Measurements from ENCODE around the gene SLC30A2. TPM values are rescaled to one million over a fixed set of nuclear protein-coding genes. Genes with fewer than 3 reads are reported as not detected.

SLC30A2 gene
- total and polyA plus RNA-seq, 9 of the 15 experiments (the other 6 are each of a cell fraction or from before 2014, with no cell fraction given), result 0.01 to 0.18 (median 0.06) TPM; not detected in 3

DNA sequence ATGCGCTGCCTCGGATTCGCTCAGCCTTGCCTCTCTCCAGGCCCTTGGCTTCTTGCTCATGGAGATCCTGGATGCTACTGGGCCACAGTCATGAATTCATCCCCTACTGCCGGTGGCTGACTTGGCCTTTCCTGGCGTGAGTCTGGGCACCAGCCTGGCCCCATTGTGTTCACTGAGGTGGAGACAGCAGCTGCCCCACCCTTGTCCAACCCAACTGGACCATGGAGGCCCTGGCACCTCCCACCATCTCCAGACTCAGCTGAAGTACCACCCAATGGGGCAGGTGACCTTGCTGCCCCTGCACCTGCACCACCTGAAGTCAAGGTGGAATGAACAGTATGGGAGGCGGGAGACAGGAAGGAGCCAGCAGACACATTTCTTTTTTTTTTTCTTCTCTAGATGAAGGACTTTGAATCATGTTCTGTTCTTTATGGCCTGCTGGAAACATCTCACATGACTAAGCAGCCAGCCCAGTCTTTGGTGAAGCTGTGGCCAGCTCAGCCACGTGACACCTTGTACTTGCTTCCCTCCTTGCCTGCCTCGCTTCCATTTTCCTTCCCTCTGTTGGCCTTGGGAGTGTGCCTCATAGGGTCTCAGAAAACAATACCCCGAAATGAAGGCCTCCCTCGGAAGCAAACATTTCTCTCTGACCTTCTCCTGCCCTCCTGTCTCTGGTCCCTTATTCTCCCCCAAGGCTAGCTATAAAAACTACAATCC is 3.8 kb upstream of the SLC30A2 start (continued):
- TF ChIP-seq POLR2H (tag; IDR thresholded peaks at IDR 0.05; ENCODE audit: low read depth) (no peak), ZNF589 (CRISPR knock-in tag; IDR thresholded peaks at IDR 0.05; ENCODE audit: low read depth) (peak; percentile 96), NFE2 (IDR thresholded peaks at IDR 0.05; ENCODE audit: low read depth) (0 out of 2 replicates have a peak, but pooled peaks have one; percentile 13), ZKSCAN3 (CRISPR knock-in tag; IDR thresholded peaks at IDR 0.05) (no peak), BACH1 (tag; IDR thresholded peaks at IDR 0.05) (peak; percentile 95), GTF2A2 (tag; IDR thresholded peaks at IDR 0.05) (0 out of 2 replicates have a peak, but pooled peaks have one; percentile 43), ZBTB49 (CRISPR knock-in tag; IDR thresholded peaks at IDR 0.05; ENCODE audit: borderline replicate concordance) (no peak), ZNF444 (CRISPR knock-in tag; IDR thresholded peaks at IDR 0.05) (0 out of 2 replicates have a peak, but pooled peaks have one; percentile 42), COPS2 (conservative IDR thresholded peaks at IDR 0.05) (no peak), SAFB2 (IDR thresholded peaks at IDR 0.05; ENCODE audit: borderline replicate concordance, low read depth, low read length, severe bottlenecking) (no peak), MCM7 (IDR thresholded peaks at IDR 0.05) (no peak), EZH2 (IDR thresholded peaks at IDR 0.05; ENCODE audit: borderline replicate concordance, low read depth, low read length) (no peak), SIRT6 (IDR thresholded peaks at IDR 0.05; ENCODE audit: low read depth, low read length) (no peak), PYGO2 (tag; IDR thresholded peaks at IDR 0.05) (peak; percentile 81; the same call in 1 of the 2 replicates)
- TF ChIP-seq, protein P1, sequence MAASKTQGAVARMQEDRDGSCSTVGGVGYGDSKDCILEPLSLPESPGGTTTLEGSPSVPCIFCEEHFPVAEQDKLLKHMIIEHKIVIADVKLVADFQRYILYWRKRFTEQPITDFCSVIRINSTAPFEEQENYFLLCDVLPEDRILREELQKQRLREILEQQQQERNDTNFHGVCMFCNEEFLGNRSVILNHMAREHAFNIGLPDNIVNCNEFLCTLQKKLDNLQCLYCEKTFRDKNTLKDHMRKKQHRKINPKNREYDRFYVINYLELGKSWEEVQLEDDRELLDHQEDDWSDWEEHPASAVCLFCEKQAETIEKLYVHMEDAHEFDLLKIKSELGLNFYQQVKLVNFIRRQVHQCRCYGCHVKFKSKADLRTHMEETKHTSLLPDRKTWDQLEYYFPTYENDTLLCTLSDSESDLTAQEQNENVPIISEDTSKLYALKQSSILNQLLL (CRISPR knock-in tag; IDR thresholded peaks at IDR 0.05; ENCODE audit: borderline replicate concordance), result no peak
- TF ChIP-seq, protein P2, sequence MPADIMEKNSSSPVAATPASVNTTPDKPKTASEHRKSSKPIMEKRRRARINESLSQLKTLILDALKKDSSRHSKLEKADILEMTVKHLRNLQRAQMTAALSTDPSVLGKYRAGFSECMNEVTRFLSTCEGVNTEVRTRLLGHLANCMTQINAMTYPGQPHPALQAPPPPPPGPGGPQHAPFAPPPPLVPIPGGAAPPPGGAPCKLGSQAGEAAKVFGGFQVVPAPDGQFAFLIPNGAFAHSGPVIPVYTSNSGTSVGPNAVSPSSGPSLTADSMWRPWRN (IDR thresholded peaks at IDR 0.05; ENCODE audit: low read depth), result no peak
- TF ChIP-seq, protein P3, sequence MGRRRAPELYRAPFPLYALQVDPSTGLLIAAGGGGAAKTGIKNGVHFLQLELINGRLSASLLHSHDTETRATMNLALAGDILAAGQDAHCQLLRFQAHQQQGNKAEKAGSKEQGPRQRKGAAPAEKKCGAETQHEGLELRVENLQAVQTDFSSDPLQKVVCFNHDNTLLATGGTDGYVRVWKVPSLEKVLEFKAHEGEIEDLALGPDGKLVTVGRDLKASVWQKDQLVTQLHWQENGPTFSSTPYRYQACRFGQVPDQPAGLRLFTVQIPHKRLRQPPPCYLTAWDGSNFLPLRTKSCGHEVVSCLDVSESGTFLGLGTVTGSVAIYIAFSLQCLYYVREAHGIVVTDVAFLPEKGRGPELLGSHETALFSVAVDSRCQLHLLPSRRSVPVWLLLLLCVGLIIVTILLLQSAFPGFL (CRISPR knock-in tag; IDR thresholded peaks at IDR 0.05), result no peak
- TF ChIP-seq, protein P4, sequence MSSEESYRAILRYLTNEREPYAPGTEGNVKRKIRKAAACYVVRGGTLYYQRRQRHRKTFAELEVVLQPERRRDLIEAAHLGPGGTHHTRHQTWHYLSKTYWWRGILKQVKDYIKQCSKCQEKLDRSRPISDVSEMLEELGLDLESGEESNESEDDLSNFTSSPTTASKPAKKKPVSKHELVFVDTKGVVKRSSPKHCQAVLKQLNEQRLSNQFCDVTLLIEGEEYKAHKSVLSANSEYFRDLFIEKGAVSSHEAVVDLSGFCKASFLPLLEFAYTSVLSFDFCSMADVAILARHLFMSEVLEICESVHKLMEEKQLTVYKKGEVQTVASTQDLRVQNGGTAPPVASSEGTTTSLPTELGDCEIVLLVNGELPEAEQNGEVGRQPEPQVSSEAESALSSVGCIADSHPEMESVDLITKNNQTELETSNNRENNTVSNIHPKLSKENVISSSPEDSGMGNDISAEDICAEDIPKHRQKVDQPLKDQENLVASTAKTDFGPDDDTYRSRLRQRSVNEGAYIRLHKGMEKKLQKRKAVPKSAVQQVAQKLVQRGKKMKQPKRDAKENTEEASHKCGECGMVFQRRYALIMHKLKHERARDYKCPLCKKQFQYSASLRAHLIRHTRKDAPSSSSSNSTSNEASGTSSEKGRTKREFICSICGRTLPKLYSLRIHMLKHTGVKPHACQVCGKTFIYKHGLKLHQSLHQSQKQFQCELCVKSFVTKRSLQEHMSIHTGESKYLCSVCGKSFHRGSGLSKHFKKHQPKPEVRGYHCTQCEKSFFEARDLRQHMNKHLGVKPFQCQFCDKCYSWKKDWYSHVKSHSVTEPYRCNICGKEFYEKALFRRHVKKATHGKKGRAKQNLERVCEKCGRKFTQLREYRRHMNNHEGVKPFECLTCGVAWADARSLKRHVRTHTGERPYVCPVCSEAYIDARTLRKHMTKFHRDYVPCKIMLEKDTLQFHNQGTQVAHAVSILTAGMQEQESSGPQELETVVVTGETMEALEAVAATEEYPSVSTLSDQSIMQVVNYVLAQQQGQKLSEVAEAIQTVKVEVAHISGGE (CRISPR knock-in tag; IDR thresholded peaks at IDR 0.05), result peak in 1 of 3 experiments; percentile 80; a peak in 2 of 6 replicates
